B cell (primary cell): ENCODE data around the gene NUDCD3.

Source experiments
- CTCF ChIP-seq: fragments of 200-600 bp; IDR thresholded peaks from one replicate; pipeline ENCODE4 v1.8.0; 2022; ENCODE audit warnings: antibody characterized with exemption, mild to moderate bottlenecking
- EZH2 ChIP-seq: IDR thresholded peaks from 2 replicates; pipeline ENCODE4 v1.6.1; 2012; ENCODE audit warnings: borderline replicate concordance, low read depth, mild to moderate bottlenecking, moderate library complexity, low read length; ENCODE audit not compliant: insufficient read depth, poor library complexity, severe bottlenecking

- TF ChIP-seq EZH2 (no peak), CTCF (no peak)
These were observed 7.7 kb downstream of the NUDCD3 start for GRCh38 chr7:44482502-44483485.
